ENCODE measurements around the gene LNPEP.

The LNPEP gene

GRCh38 chr5:96935559-96936430 is at the start of gene LNPEP:
LNPEP (plus strand) TSS chr5:96936080; CDS start chr5:96936156, 76 bp downstream.
- peaks cover 3% of the 10 kb centered on the region for H3K4me1 ChIP-seq (ENCODE audit: insufficient read depth, insufficient read length)
- DNase-seq (ENCODE audit: low read depth, low spot score) = peak; percentile 90
- peak within 1 kb of the TSS; percentile 89 for H3K4me3 ChIP-seq (ENCODE audit: insufficient read length, low read depth)
- TF ChIP-seq SUZ12 (IDR thresholded peaks at IDR 0.05; ENCODE audit: extremely low read depth, insufficient read depth, insufficient read length) (no peak), ZNF274 (IDR thresholded peaks at IDR 0.05; ENCODE audit: low read depth, low read length) (no peak), YY1 (IDR thresholded peaks at IDR 0.05; ENCODE audit: insufficient read depth, insufficient read length) (no peak)
- H3K27me3 ChIP-seq (ENCODE audit: insufficient read depth, insufficient read length) = peaks cover 24% of the 10 kb centered on the region
- peak within 1 kb of the TSS; percentile 83 for H3K9ac ChIP-seq (ENCODE audit: insufficient read length, low read depth)
- no peaks in the 10 kb centered on the region for H3K9me3 ChIP-seq (ENCODE audit: insufficient read depth, low read length)
- no peaks in the 10 kb centered on the region for H3K36me3 ChIP-seq (ENCODE audit: insufficient read depth, insufficient read length, low read length)

- Histone ChIP-seq H3K9me3 (ENCODE audit: insufficient read depth, low read length) (no peaks in the 10 kb centered on the region), H3K36me3 (ENCODE audit: insufficient read depth, insufficient read length, low read length) (no peaks in the 10 kb centered on the region), H3K9ac (ENCODE audit: insufficient read length, low read depth) (no peak overlapping the region), H3K27me3 (ENCODE audit: insufficient read depth, insufficient read length) (no peaks in the 10 kb centered on the region), H3K4me1 (ENCODE audit: insufficient read depth, insufficient read length) (no peaks in the 10 kb centered on the region), H3K4me3 (ENCODE audit: insufficient read length, low read depth) (no peak overlapping the region)
- TF ChIP-seq SUZ12 (IDR thresholded peaks at IDR 0.05; ENCODE audit: extremely low read depth, insufficient read depth, insufficient read length) = no peak
- no peak for TF ChIP-seq YY1 (IDR thresholded peaks at IDR 0.05; ENCODE audit: insufficient read depth, insufficient read length)
- TF ChIP-seq ZNF274 (IDR thresholded peaks at IDR 0.05; ENCODE audit: low read depth, low read length) = no peak
- DNase-seq (ENCODE audit: low read depth, low spot score) = peak; percentile 6
Observed at GRCh38 chr5:96893342-96893741, 42.5 kb upstream of the LNPEP start.

- no peaks in the 10 kb centered on the region for H3K27me3 ChIP-seq (ENCODE audit: insufficient read depth, insufficient read length)
- H3K4me1 ChIP-seq (ENCODE audit: insufficient read depth, insufficient read length) = no peaks in the 10 kb centered on the region
- H3K9ac ChIP-seq (ENCODE audit: insufficient read length, low read depth) = no peak overlapping the region
- TF ChIP-seq ZNF274 (IDR thresholded peaks at IDR 0.05; ENCODE audit: low read depth, low read length) (no peak), SUZ12 (IDR thresholded peaks at IDR 0.05; ENCODE audit: extremely low read depth, insufficient read depth, insufficient read length) (no peak), YY1 (IDR thresholded peaks at IDR 0.05; ENCODE audit: insufficient read depth, insufficient read length) (no peak)
- no peak overlapping the region for H3K4me3 ChIP-seq (ENCODE audit: insufficient read length, low read depth)
- DNase-seq (ENCODE audit: low read depth, low spot score) = no peak
- H3K9me3 ChIP-seq (ENCODE audit: insufficient read depth, low read length) = no peaks in the 10 kb centered on the region
- H3K36me3 ChIP-seq (ENCODE audit: insufficient read depth, insufficient read length, low read length) = no peaks in the 10 kb centered on the region
Observed at GRCh38 chr5:96896276-96896675, 39.6 kb upstream of the LNPEP start.

GRCh38 chr5:96896806-96897205 is 39.1 kb upstream of the LNPEP start:
- no peak overlapping the region for H3K4me3 ChIP-seq (ENCODE audit: insufficient read length, low read depth)
- H3K36me3 ChIP-seq (ENCODE audit: insufficient read depth, insufficient read length, low read length) = no peaks in the 10 kb centered on the region

GRCh38 chr5:96901384-96901783 is 34.5 kb upstream of the LNPEP start:
- Histone ChIP-seq H3K27me3 (ENCODE audit: insufficient read depth, insufficient read length) (no peaks in the 10 kb centered on the region), H3K4me3 (ENCODE audit: insufficient read length, low read depth) (no peak overlapping the region), H3K9ac (ENCODE audit: insufficient read length, low read depth) (no peak overlapping the region), H3K9me3 (ENCODE audit: insufficient read depth, low read length) (no peaks in the 10 kb centered on the region), H3K36me3 (ENCODE audit: insufficient read depth, insufficient read length, low read length) (no peaks in the 10 kb centered on the region), H3K4me1 (ENCODE audit: insufficient read depth, insufficient read length) (no peaks in the 10 kb centered on the region)
- no peak for DNase-seq (ENCODE audit: low read depth, low spot score)
- TF ChIP-seq YY1 (IDR thresholded peaks at IDR 0.05; ENCODE audit: insufficient read depth, insufficient read length) = no peak
- TF ChIP-seq SUZ12 (IDR thresholded peaks at IDR 0.05; ENCODE audit: extremely low read depth, insufficient read depth, insufficient read length) = no peak
- no peak for TF ChIP-seq ZNF274 (IDR thresholded peaks at IDR 0.05; ENCODE audit: low read depth, low read length)

More at GRCh38 chr5:96896806-96897205, 39.1 kb upstream of the LNPEP start:
- Histone ChIP-seq H3K4me1 (ENCODE audit: insufficient read depth, insufficient read length) (no peaks in the 10 kb centered on the region), H3K9me3 (ENCODE audit: insufficient read depth, low read length) (no peaks in the 10 kb centered on the region), H3K27me3 (ENCODE audit: insufficient read depth, insufficient read length) (no peaks in the 10 kb centered on the region), H3K9ac (ENCODE audit: insufficient read length, low read depth) (no peak overlapping the region)
- no peak for DNase-seq (ENCODE audit: low read depth, low spot score)
- no peak for TF ChIP-seq SUZ12 (IDR thresholded peaks at IDR 0.05; ENCODE audit: extremely low read depth, insufficient read depth, insufficient read length)
- no peak for TF ChIP-seq YY1 (IDR thresholded peaks at IDR 0.05; ENCODE audit: insufficient read depth, insufficient read length)
- TF ChIP-seq ZNF274 (IDR thresholded peaks at IDR 0.05; ENCODE audit: low read depth, low read length) = no peak

- Histone ChIP-seq H3K4me1 (ENCODE audit: insufficient read depth, insufficient read length) (no peaks in the 10 kb centered on the region), H3K36me3 (ENCODE audit: insufficient read depth, insufficient read length, low read length) (no peaks in the 10 kb centered on the region), H3K4me3 (ENCODE audit: insufficient read length, low read depth) (no peak overlapping the region), H3K27me3 (ENCODE audit: insufficient read depth, insufficient read length) (no peaks in the 10 kb centered on the region), H3K9me3 (ENCODE audit: insufficient read depth, low read length) (no peaks in the 10 kb centered on the region), H3K9ac (ENCODE audit: insufficient read length, low read depth) (no peak overlapping the region)
- TF ChIP-seq YY1 (IDR thresholded peaks at IDR 0.05; ENCODE audit: insufficient read depth, insufficient read length) (no peak), SUZ12 (IDR thresholded peaks at IDR 0.05; ENCODE audit: extremely low read depth, insufficient read depth, insufficient read length) (no peak), ZNF274 (IDR thresholded peaks at IDR 0.05; ENCODE audit: low read depth, low read length) (no peak)
- DNase-seq (ENCODE audit: low read depth, low spot score) = no peak
Observed at GRCh38 chr5:96901841-96902240, 34.0 kb upstream of the LNPEP start.

- no peak overlapping the region for H3K9ac ChIP-seq (ENCODE audit: insufficient read length, low read depth)
- H3K9me3 ChIP-seq (ENCODE audit: insufficient read depth, low read length) = no peaks in the 10 kb centered on the region
- TF ChIP-seq YY1 (IDR thresholded peaks at IDR 0.05; ENCODE audit: insufficient read depth, insufficient read length) (no peak), ZNF274 (IDR thresholded peaks at IDR 0.05; ENCODE audit: low read depth, low read length) (no peak), SUZ12 (IDR thresholded peaks at IDR 0.05; ENCODE audit: extremely low read depth, insufficient read depth, insufficient read length) (no peak)
- no peak overlapping the region for H3K4me3 ChIP-seq (ENCODE audit: insufficient read length, low read depth)
- H3K4me1 ChIP-seq (ENCODE audit: insufficient read depth, insufficient read length) = no peaks in the 10 kb centered on the region
- H3K27me3 ChIP-seq (ENCODE audit: insufficient read depth, insufficient read length) = no peaks in the 10 kb centered on the region
- H3K36me3 ChIP-seq (ENCODE audit: insufficient read depth, insufficient read length, low read length) = no peaks in the 10 kb centered on the region
- no peak for DNase-seq (ENCODE audit: low read depth, low spot score)
Observed at GRCh38 chr5:96902876-96903275, 33.0 kb upstream of the LNPEP start.

Data from NT2/D1 (cell line).